IMR-90 (cell line): ENCODE data around the gene OPCML. TPM values are rescaled to one million over a fixed set of nuclear protein-coding genes. Genes with fewer than 3 reads are reported as not detected.

Experiments
- ATAC-seq: fragments of 200-7000 bp; cut with Tn5 transposase; 2 replicates; pipeline ENCODE4 v1.9.1; 2020; ENCODE audit warnings: low read depth, mild to moderate bottlenecking, moderate library complexity
- BruUV-seq: library from RNA; stranded (reverse); fragments of 400-500 nt; replicated peaks from 2 replicates; lab custom pipeline; 2021; lab: Mats Ljungman, UMichigan
- CTCF ChIA-PET: fragments of 300-600 bp; formaldehyde crosslinking; extraction: SDS; loops from one replicate; lab custom pipeline; 2021; ENCODE audit warnings: antibody characterized with exemption; lab: Yijun Ruan, JAX
- POLR2A ChIA-PET: fragments of 300-600 bp; sonication (Branson Sonifier 250); formaldehyde crosslinking; loops from one replicate; lab custom pipeline; 2022; ENCODE audit warnings: antibody characterized with exemption; ENCODE audit not compliant: unreplicated experiment; lab: Charles Lee
- DNase-seq: peaks from one replicate; pipeline ENCODE4 v3.0.0; 2013
- H2AFZ ChIP-seq: replicated peaks from 2 replicates; pipeline ENCODE3; 2013; ENCODE audit warnings: low read length, mild to moderate bottlenecking; ENCODE audit not compliant: poor library complexity
- H2AK5ac ChIP-seq: 2 replicates; pipeline ENCODE4 v1.6.1; 2013; ENCODE audit warnings: low read depth, low read length, inconsistent platforms
- H2AK9ac ChIP-seq: replicated peaks from 2 replicates; pipeline ENCODE3; 2013; ENCODE audit warnings: mild to moderate bottlenecking, low read depth, low read length, moderate library complexity; ENCODE audit not compliant: poor library complexity
- H2BK120ac ChIP-seq: 2 replicates; pipeline ENCODE4 v1.6.1; 2013; ENCODE audit warnings: low read depth, low read length, inconsistent platforms
- H2BK15ac ChIP-seq: 3 replicates; pipeline ENCODE4 v1.6.1; 2013; ENCODE audit warnings: low read depth, low read length, inconsistent platforms
- H2BK20ac ChIP-seq: 2 replicates; pipeline ENCODE4 v1.6.1; 2013; ENCODE audit warnings: low read depth, mild to moderate bottlenecking, inconsistent platforms, low read length, moderate library complexity
- H2BK5ac ChIP-seq: 2 replicates; pipeline ENCODE4 v1.6.1; 2013; ENCODE audit warnings: mild to moderate bottlenecking, low read depth, low read length, inconsistent platforms; ENCODE audit not compliant: poor library complexity, severe bottlenecking
- H3K14ac ChIP-seq: replicated peaks from 2 replicates; pipeline ENCODE4 v1.6.1; 2013; ENCODE audit warnings: low read depth, low read length, inconsistent platforms
- H3K18ac ChIP-seq: 2 replicates; pipeline ENCODE4 v1.6.1; 2013; ENCODE audit warnings: low read depth, low read length, control low read depth
- H3K23ac ChIP-seq: 2 replicates; pipeline ENCODE4 v1.6.1; 2013; ENCODE audit warnings: low read depth, low read length, inconsistent platforms
- H3K27ac ChIP-seq: 2 replicates; pipeline ENCODE4 v1.5.1; 2013; ENCODE audit warnings: mild to moderate bottlenecking, control low read depth, low read length; ENCODE audit not compliant: insufficient read depth
- H3K27me3 ChIP-seq: 2 replicates; pipeline ENCODE4 v1.6.1; 2013; ENCODE audit warnings: low read length; ENCODE audit not compliant: control insufficient read depth, insufficient read depth
- H3K36me3 ChIP-seq: 2 replicates; pipeline ENCODE4 v1.6.1; 2013; ENCODE audit warnings: low read length, mixed read lengths; ENCODE audit not compliant: control insufficient read depth, insufficient read depth
- H3K4ac ChIP-seq: 2 replicates; pipeline ENCODE4 v1.6.1; 2013; ENCODE audit warnings: low read depth, low read length, inconsistent platforms
- H3K4me1 ChIP-seq: 2 replicates; pipeline ENCODE4 v1.6.1; 2013; ENCODE audit warnings: low read length, mixed read lengths; ENCODE audit not compliant: control insufficient read depth, insufficient read depth
- H3K4me2 ChIP-seq: 2 replicates; pipeline ENCODE4 v1.6.1; 2013; ENCODE audit warnings: low read depth, mild to moderate bottlenecking, control low read depth, low read length, moderate library complexity
- H3K4me3 ChIP-seq: 2 replicates; pipeline ENCODE4 v1.5.1; 2013; ENCODE audit warnings: low read depth, mild to moderate bottlenecking, control low read depth, low read length, moderate library complexity; ENCODE audit not compliant: insufficient read depth
- H3K56ac ChIP-seq: 2 replicates; pipeline ENCODE4 v1.6.1; 2013; ENCODE audit warnings: low read length, inconsistent platforms; ENCODE audit not compliant: insufficient read depth; ENCODE audit errors: extremely low read depth
- H3K79me1 ChIP-seq, 2 experiments: 2 replicates each; pipeline ENCODE4 v1.6.1; 2013; ENCODE audit warnings: low read length in 2 of 2, inconsistent platforms in 1 of 2, low read depth in 1 of 2
- H3K9ac ChIP-seq: 2 replicates; pipeline ENCODE4 v1.6.1; 2013; ENCODE audit warnings: low read depth, low read length, control low read depth
- H3K9me1 ChIP-seq: 2 replicates; pipeline ENCODE4 v1.6.1; 2013; ENCODE audit warnings: low read length, inconsistent platforms; ENCODE audit not compliant: insufficient read depth
- H3K9me3 ChIP-seq: 2 replicates; pipeline ENCODE4 v1.6.1; 2013; ENCODE audit warnings: low read length; ENCODE audit not compliant: control insufficient read depth, insufficient read depth
- H4K20me1 ChIP-seq: 2 replicates; pipeline ENCODE4 v1.6.1; 2013; ENCODE audit warnings: low read length, inconsistent platforms; ENCODE audit not compliant: insufficient read depth
- H4K5ac ChIP-seq: 2 replicates; pipeline ENCODE4 v1.6.1; 2013; ENCODE audit warnings: mild to moderate bottlenecking, low read depth, low read length, control low read depth
- H4K8ac ChIP-seq, 2 experiments: 2 replicates each; pipeline ENCODE4 v1.6.1; 2013; ENCODE audit warnings: low read depth in 2 of 2, low read length in 2 of 2, control low read depth in 1 of 2, inconsistent platforms in 1 of 2
- H4K91ac ChIP-seq: 2 replicates; pipeline ENCODE4 v1.6.1; 2013; ENCODE audit warnings: low read depth, low read length, inconsistent platforms; ENCODE audit not compliant: insufficient read depth
- MAZ ChIP-seq: IDR thresholded peaks from 2 replicates; pipeline ENCODE4 v1.6.1; 2012; ENCODE audit warnings: low read depth, mild to moderate bottlenecking, low read length, improper control_type of control experiment, moderate library complexity, borderline replicate concordance
- SMC3 ChIP-seq: fragments of 150-350 bp; IDR thresholded peaks from 2 replicates; pipeline ENCODE4 v1.6.1; 2016; ENCODE audit warnings: low read depth, mild to moderate bottlenecking, antibody characterized with exemption, low read length, moderate library complexity
- WGBS, 2 experiments: methylation state at CpG; one replicate each; pipeline versions ENCODE4 v1.1.5 to v1.1.7; 2013; ENCODE audit warnings: missing lambda C conversion rate in 2 of 2; ENCODE audit not compliant: insufficient read length in 1 of 2; ENCODE audit errors: extremely low coverage in 2 of 2; 5-methylcytosine and 5-hydroxymethylcytosine counted together
- dilution Hi-C: fragments of 300-500 bp; cut with HindIII; formaldehyde crosslinking; loops from one replicate; pipeline ENCODE4 v1.14.3; 2018; ENCODE audit warnings: low sequenced_read_pairs; ENCODE audit not compliant: unreplicated experiment
- in situ Hi-C: fragments of 300-500 bp; cut with MboI; formaldehyde crosslinking; loops from 3 replicates; pipeline ENCODE4 v1.14.3; 2019; ENCODE audit warnings: low sequenced_read_pairs, inconsistent platforms, mixed read lengths
- intact Hi-C: fragments of 100-400 bp; cut with micrococcal nuclease; formaldehyde crosslinking; loops from 2 replicates; pipeline ENCODE4 v1.10.0; 2022
- polyA plus RNA-seq, 3 experiments: library from polyadenylated mRNA; depleted of rRNA; stranded (reverse); fragments of >200 nt; gene quantifications; 2 replicates each; pipeline ENCODE4 v1.2.3, GENCODE V29; 2012; ENCODE audit warnings: low replicate concordance in 1 of 3
- total RNA-seq: library from RNA; depleted of rRNA; stranded (reverse); fragments of >200 nt; gene quantifications from 2 replicates; pipeline ENCODE4 v1.2.3, GENCODE V29; 2012

OPCML gene
- total and polyA plus RNA-seq, 2 of the 4 experiments (the other 2 are of a cell fraction): under 0.01 to 2.6 TPM

GRCh38 chr11:132802947-132803346, 729.4 kb downstream of the OPCML start:
- POLR2A ChIA-PET: no interaction called here
- no peak for ATAC-seq
- BruUV-seq: no TSS peak

More at GRCh38 chr11:132802947-132803346, 729.4 kb downstream of the OPCML start:
- in situ Hi-C loops (no loop called here), dilution Hi-C loops (no loop called here), intact Hi-C loops (no loop called here)
- H2BK120ac ChIP-seq: no peak overlapping the region
- TF ChIP-seq MAZ (no peak), SMC3 (no peak)
- no peak overlapping the region for H3K27ac ChIP-seq
- H3K4ac ChIP-seq: no peak overlapping the region
- H3K23ac ChIP-seq: no peak overlapping the region
- no peak overlapping the region for H2BK20ac ChIP-seq
- DNase-seq: no peak
- no peaks in the 10 kb centered on the region for H3K9me1 ChIP-seq
- CTCF ChIA-PET: no interaction called here
- H3K36me3 ChIP-seq: no peaks in the 10 kb centered on the region
- no peak overlapping the region for H3K9ac ChIP-seq
- H3K4me2 ChIP-seq: no peak overlapping the region
- H4K91ac ChIP-seq: no peak overlapping the region
- H2AFZ ChIP-seq: no peak overlapping the region
- no peak overlapping the region for H4K5ac ChIP-seq
- no peak overlapping the region for H2BK15ac ChIP-seq
- H2AK9ac ChIP-seq: no peak overlapping the region
- no peak overlapping the region for H3K4me3 ChIP-seq
- no peak overlapping the region for H4K8ac ChIP-seq
- no peaks in the 10 kb centered on the region for H4K20me1 ChIP-seq
- no peaks in the 10 kb centered on the region for H3K27me3 ChIP-seq
- no peak overlapping the region for H3K56ac ChIP-seq
- H3K4me1 ChIP-seq: no peaks in the 10 kb centered on the region
- no peaks in the 10 kb centered on the region for H3K79me1 ChIP-seq
- H3K18ac ChIP-seq: no peak overlapping the region
- H3K14ac ChIP-seq: no peak overlapping the region
- no CpG with 5 or more reads among the region's 4 CpGs for WGBS, 2 experiments
- H2BK5ac ChIP-seq: no peak overlapping the region
- no peak overlapping the region for H2AK5ac ChIP-seq
- H3K9me3 ChIP-seq: no peaks in the 10 kb centered on the region
